Neural crest cell (in vitro differentiated cells): Measurements from ENCODE around the gene LRGUK. TPM values are rescaled to one million over a fixed set of nuclear protein-coding genes. Genes with fewer than 3 reads are reported as not detected.
A peak's percentile ranks its signal among the peaks of the same experiment; 100 is the strongest.

ENCODE experiments used
- DNase-seq: peaks from one replicate; pipeline ENCODE4 v3.0.0; 2021; ENCODE audit warnings: low read depth, mixed read lengths, low spot score
- H3K27ac Mint-ChIP-seq: one replicate; pipeline ENCODE4 v1.8.0; 2021; ENCODE audit warnings: mild to moderate bottlenecking, mixed read lengths; ENCODE audit not compliant: unreplicated experiment
- H3K27me3 Mint-ChIP-seq: 2 replicates; pipeline ENCODE4 v1.8.0; 2021; ENCODE audit warnings: low read depth, mild to moderate bottlenecking, mixed read lengths
- H3K36me3 Mint-ChIP-seq: 2 replicates; pipeline ENCODE4 v1.8.0; 2021; ENCODE audit warnings: low read depth, mild to moderate bottlenecking, mixed read lengths
- H3K4me1 Mint-ChIP-seq: 2 replicates; pipeline ENCODE4 v1.8.0; 2021; ENCODE audit warnings: mixed read lengths
- H3K4me3 Mint-ChIP-seq: one replicate; pipeline ENCODE4 v1.8.0; 2021; ENCODE audit warnings: mild to moderate bottlenecking, mixed read lengths
- H3K9me3 Mint-ChIP-seq: 2 replicates; pipeline ENCODE4 v1.8.0; 2021; ENCODE audit warnings: mixed read lengths
- total RNA-seq: library from RNA; stranded (reverse); gene quantifications from 2 replicates; pipeline ENCODE4 v1.2.1, GENCODE V29; 2021
- TF ChIP-seq, protein P1 (sequence below): fragments of 200-600 bp; sonication (generic); conservative IDR thresholded peaks from 2 replicates; pipeline ENCODE4 v1.5.0; 2021; ENCODE audit warnings: antibody characterized with exemption, mild to moderate bottlenecking

LRGUK gene
- total RNA-seq, 1 donor from 2014 or later, result 1.0 TPM

- no peak for DNase-seq
- peak overlapping the region; percentile 51 for H3K27ac Mint-ChIP-seq
- H3K4me1 Mint-ChIP-seq, result no peaks in the 10 kb centered on the region
- H3K36me3 Mint-ChIP-seq, result no peaks in the 10 kb centered on the region
- TF ChIP-seq, protein P1, sequence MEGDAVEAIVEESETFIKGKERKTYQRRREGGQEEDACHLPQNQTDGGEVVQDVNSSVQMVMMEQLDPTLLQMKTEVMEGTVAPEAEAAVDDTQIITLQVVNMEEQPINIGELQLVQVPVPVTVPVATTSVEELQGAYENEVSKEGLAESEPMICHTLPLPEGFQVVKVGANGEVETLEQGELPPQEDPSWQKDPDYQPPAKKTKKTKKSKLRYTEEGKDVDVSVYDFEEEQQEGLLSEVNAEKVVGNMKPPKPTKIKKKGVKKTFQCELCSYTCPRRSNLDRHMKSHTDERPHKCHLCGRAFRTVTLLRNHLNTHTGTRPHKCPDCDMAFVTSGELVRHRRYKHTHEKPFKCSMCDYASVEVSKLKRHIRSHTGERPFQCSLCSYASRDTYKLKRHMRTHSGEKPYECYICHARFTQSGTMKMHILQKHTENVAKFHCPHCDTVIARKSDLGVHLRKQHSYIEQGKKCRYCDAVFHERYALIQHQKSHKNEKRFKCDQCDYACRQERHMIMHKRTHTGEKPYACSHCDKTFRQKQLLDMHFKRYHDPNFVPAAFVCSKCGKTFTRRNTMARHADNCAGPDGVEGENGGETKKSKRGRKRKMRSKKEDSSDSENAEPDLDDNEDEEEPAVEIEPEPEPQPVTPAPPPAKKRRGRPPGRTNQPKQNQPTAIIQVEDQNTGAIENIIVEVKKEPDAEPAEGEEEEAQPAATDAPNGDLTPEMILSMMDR, result no peak
- no peaks in the 10 kb centered on the region for H3K9me3 Mint-ChIP-seq
- H3K27me3 Mint-ChIP-seq, result no peaks in the 10 kb centered on the region
- no peak overlapping the region for H3K4me3 Mint-ChIP-seq
Observed at GRCh38 chr7:134186801-134187200, 59.7 kb downstream of the LRGUK start.

- TF ChIP-seq, protein P1, result no peak
- Mint-ChIP-seq H3K9me3 (no peaks in the 10 kb centered on the region), H3K4me1 (no peaks in the 10 kb centered on the region), H3K27ac (no peak overlapping the region), H3K36me3 (no peaks in the 10 kb centered on the region), H3K27me3 (no peaks in the 10 kb centered on the region), H3K4me3 (no peak overlapping the region)
- DNase-seq, result no peak
Observed at GRCh38 chr7:134187893-134188292, 60.8 kb downstream of the LRGUK start.

DNA sequence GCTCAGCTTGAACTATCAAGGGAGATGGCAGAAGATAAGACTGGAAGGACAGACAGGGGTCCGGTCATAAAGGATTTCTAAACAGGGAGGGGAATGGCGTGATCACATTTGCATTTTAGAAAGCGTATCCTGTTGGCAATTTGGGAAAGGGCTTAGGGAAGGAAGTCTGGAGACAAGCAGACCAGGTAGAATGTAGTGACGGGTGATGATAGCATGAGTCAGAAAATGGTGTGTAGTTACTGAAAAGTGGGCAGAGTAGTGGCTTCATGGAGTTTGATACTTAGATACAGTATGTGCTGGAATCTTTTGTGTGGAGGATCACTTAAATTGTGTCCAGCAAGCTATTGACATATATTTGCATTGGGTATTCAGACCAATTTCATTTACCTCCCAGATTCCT is 61.2 kb downstream of the LRGUK start:
- no peaks in the 10 kb centered on the region for H3K9me3 Mint-ChIP-seq
- DNase-seq, result no peak

GRCh38 chr7:134189559-134189958 is 62.4 kb downstream of the LRGUK start:
- Mint-ChIP-seq H3K27me3 (no peaks in the 10 kb centered on the region), H3K27ac (no peak overlapping the region), H3K4me3 (no peak overlapping the region), H3K4me1 (no peaks in the 10 kb centered on the region), H3K36me3 (peaks cover 3% of the 10 kb centered on the region), H3K9me3 (no peaks in the 10 kb centered on the region)
- TF ChIP-seq, protein P1, result no peak
- no peak for DNase-seq

More for the DNA sequence above, 61.2 kb downstream of the LRGUK start:
- H3K27ac Mint-ChIP-seq, result no peak overlapping the region
- H3K27me3 Mint-ChIP-seq, result no peaks in the 10 kb centered on the region
- H3K36me3 Mint-ChIP-seq, result no peaks in the 10 kb centered on the region
- TF ChIP-seq, protein P1, result no peak
- no peak overlapping the region for H3K4me3 Mint-ChIP-seq
- H3K4me1 Mint-ChIP-seq, result no peaks in the 10 kb centered on the region

DNA sequence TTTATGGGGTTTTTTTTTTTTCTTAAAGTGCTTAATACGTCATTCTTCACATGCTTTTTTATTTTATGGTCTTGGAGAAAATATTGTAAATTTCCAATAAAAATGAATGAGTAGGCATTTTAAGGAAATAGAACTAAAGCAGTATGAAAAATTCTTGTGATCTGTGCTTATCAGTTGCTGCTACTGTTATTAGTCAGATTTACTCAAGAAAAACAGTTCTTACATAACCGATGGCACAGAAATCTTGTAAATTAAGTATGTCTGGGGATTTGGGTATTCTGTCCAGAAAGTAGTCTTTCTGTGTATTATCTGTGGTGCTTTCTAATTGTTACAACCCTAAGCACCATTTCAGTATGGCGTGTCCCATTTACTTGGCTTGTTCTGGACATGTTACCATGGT is 64.7 kb downstream of the LRGUK start:
- no peaks in the 10 kb centered on the region for H3K27me3 Mint-ChIP-seq
- no peak overlapping the region for H3K27ac Mint-ChIP-seq
- DNase-seq, result no peak
- H3K4me3 Mint-ChIP-seq, result no peak overlapping the region
- H3K9me3 Mint-ChIP-seq, result no peaks in the 10 kb centered on the region
- TF ChIP-seq, protein P1, result no peak
- H3K36me3 Mint-ChIP-seq, result peaks cover 3% of the 10 kb centered on the region
- no peaks in the 10 kb centered on the region for H3K4me1 Mint-ChIP-seq

- peaks cover 7% of the 10 kb centered on the region for H3K4me1 Mint-ChIP-seq
- no peak for DNase-seq
- H3K9me3 Mint-ChIP-seq, result no peaks in the 10 kb centered on the region
- H3K27me3 Mint-ChIP-seq, result no peaks in the 10 kb centered on the region
- TF ChIP-seq, protein P1, result no peak
- H3K27ac Mint-ChIP-seq, result no peak overlapping the region
- peaks cover 3% of the 10 kb centered on the region for H3K36me3 Mint-ChIP-seq
- no peak overlapping the region for H3K4me3 Mint-ChIP-seq
Observed at GRCh38 chr7:134193240-134193639, 66.1 kb downstream of the LRGUK start.
